B cell (primary cell): ENCODE measurements around the gene IGSF8. TPM values are rescaled to one million over a fixed set of nuclear protein-coding genes. Genes with fewer than 3 reads are reported as not detected.
"Not testable (repeated sequence)": the region's sequence is repeated elsewhere in the genome, so short reads cannot be mapped to it uniquely, and the experiment has no call there.

Experiments used
- ATAC-seq: fragments of 200-7000 bp; cut with Tn5 transposase; one replicate; pipeline ENCODE4 v1.10.0; 2021; ENCODE audit warnings: low read depth, mild to moderate bottlenecking, moderate number of reproducible peaks, moderate library complexity
- CTCF ChIA-PET: fragments of 350-600 bp; sonication (Branson Sonifier 250); formaldehyde crosslinking; loops from one replicate; lab custom pipeline; 2021; ENCODE audit warnings: antibody characterized with exemption, inconsistent platforms; lab: Charles Lee
- POLR2A ChIA-PET: fragments of 350-600 bp; sonication (Branson Sonifier 250); formaldehyde crosslinking; loops from one replicate; lab custom pipeline; 2021; ENCODE audit warnings: antibody characterized with exemption; lab: Charles Lee
- DNase-seq: peaks from one replicate; pipeline ENCODE4 v3.0.0; 2013
- H2AFZ ChIP-seq: 2 replicates; pipeline ENCODE4 v1.6.1; 2012; ENCODE audit warnings: mild to moderate bottlenecking, low read depth, low read length; ENCODE audit not compliant: insufficient read depth, poor library complexity, severe bottlenecking
- H3K27ac ChIP-seq, 2 donors: 1 replicate in 1 of 2; 2 replicates in 1 of 2; pipeline ENCODE4 v1.5.1; 2012 to 2013; ENCODE audit warnings: low read length in 2 of 2, mild to moderate bottlenecking in 2 of 2, moderate library complexity in 1 of 2
- H3K27me3 ChIP-seq, 4 experiments: fragments of 200-600 bp in 1 of 4; sonication (generic) in 1 of 4; replicated peaks in 1 of 4; 1 replicate in 2 of 4; 2 replicates in 2 of 4; pipeline versions ENCODE4 v1.6.1 to v1.7.0; 2013 to 2016; ENCODE audit warnings: low read length in 3 of 4, mild to moderate bottlenecking in 2 of 4, mixed read lengths in 1 of 4, moderate library complexity in 1 of 4; ENCODE audit not compliant: insufficient read depth in 4 of 4, control insufficient read depth in 3 of 4; ENCODE audit errors: control extremely low read depth in 1 of 4
- H3K36me3 ChIP-seq, 2 experiments: replicated peaks in 1 of 2; 1 replicate in 1 of 2; 2 replicates in 1 of 2; pipeline versions ENCODE4 v1.6.1 to v1.7.1; 2013; ENCODE audit warnings: low read length in 1 of 2; ENCODE audit not compliant: insufficient read depth in 2 of 2, control insufficient read depth in 1 of 2; ENCODE audit errors: control extremely low read depth in 1 of 2, extremely low read depth in 1 of 2
- H3K4me1 ChIP-seq, 2 donors: fragments of 200-600 bp in 1 of 2; sonication (generic) in 1 of 2; 1 replicate in 1 of 2; 2 replicates in 1 of 2; pipeline versions ENCODE4 v1.5.1 to v1.6.1; 2013 to 2017; ENCODE audit warnings: low read length in 2 of 2; ENCODE audit not compliant: control insufficient read depth in 2 of 2, insufficient read depth in 2 of 2
- H3K4me2 ChIP-seq: replicated peaks from 2 replicates; pipeline ENCODE3; 2012; ENCODE audit warnings: mild to moderate bottlenecking, low read depth, low read length; ENCODE audit not compliant: poor library complexity, severe bottlenecking
- H3K4me3 ChIP-seq, 5 experiments: fragments of 200-600 bp in 1 of 5; sonication (generic) in 1 of 5; 1 replicate in 3 of 5; 2 replicates in 2 of 5; pipeline versions ENCODE4 v1.5.1 to v1.7.0; 2011 to 2016; ENCODE audit warnings: low read length in 4 of 5, mild to moderate bottlenecking in 4 of 5, low read depth in 2 of 5, control low read depth in 1 of 5, moderate library complexity in 1 of 5; ENCODE audit not compliant: insufficient read depth in 1 of 5; ENCODE audit errors: control extremely low read depth in 1 of 5, extremely low read depth in 1 of 5
- H3K79me2 ChIP-seq: fragments of 200-600 bp; sonication (generic); one replicate; pipeline ENCODE4 v1.6.0; 2016; ENCODE audit warnings: low read length; ENCODE audit not compliant: control insufficient read depth, insufficient read depth
- H3K9ac ChIP-seq: fragments of 200-600 bp; sonication (generic); 2 replicates; pipeline ENCODE4 v1.6.1; 2017; ENCODE audit warnings: mild to moderate bottlenecking, low read length, moderate library complexity
- H3K9me3 ChIP-seq, 3 donors: one replicate each; pipeline versions ENCODE4 v1.6.1 to v1.7.1; 2013; ENCODE audit warnings: low read length in 2 of 3; ENCODE audit not compliant: control insufficient read depth in 2 of 3, insufficient read depth in 1 of 3; ENCODE audit errors: control extremely low read depth in 1 of 3
- H4K20me1 ChIP-seq: 2 replicates; pipeline ENCODE4 v1.6.0; 2012; ENCODE audit warnings: mild to moderate bottlenecking, low read length; ENCODE audit not compliant: insufficient read depth, control insufficient read depth, poor library complexity, severe bottlenecking
- H3K27ac Mint-ChIP-seq: one replicate; pipeline ENCODE4 v1.8.0; 2021; ENCODE audit warnings: mixed read lengths
- H3K27me3 Mint-ChIP-seq: one replicate; pipeline ENCODE4 v1.8.0; 2021; ENCODE audit warnings: mixed read lengths
- H3K4me1 Mint-ChIP-seq: one replicate; pipeline ENCODE4 v1.8.0; 2021; ENCODE audit warnings: mixed read lengths
- H3K4me3 Mint-ChIP-seq: one replicate; pipeline ENCODE4 v1.8.0; 2021; ENCODE audit warnings: mixed read lengths
- H3K9me3 Mint-ChIP-seq: one replicate; pipeline ENCODE4 v1.8.0; 2022; ENCODE audit warnings: mixed read lengths; ENCODE audit not compliant: insufficient read depth
- EZH2 ChIP-seq: IDR thresholded peaks from 2 replicates; pipeline ENCODE4 v1.6.1; 2012; ENCODE audit warnings: borderline replicate concordance, low read depth, mild to moderate bottlenecking, moderate library complexity, low read length; ENCODE audit not compliant: insufficient read depth, poor library complexity, severe bottlenecking
- WGBS: methylation state at CpG from one replicate; pipeline ENCODE4 v1.1.5; 2013; ENCODE audit warnings: missing lambda C conversion rate; ENCODE audit not compliant: insufficient coverage; 5-methylcytosine and 5-hydroxymethylcytosine counted together
- intact Hi-C: fragments of 100-400 bp; cut with micrococcal nuclease; formaldehyde crosslinking; loops from one replicate; pipeline ENCODE4 v1.10.0; 2022
- polyA plus RNA-seq: library from polyadenylated mRNA; depleted of rRNA; stranded (reverse); fragments of >200 nt; gene quantifications from 2 replicates; pipeline ENCODE4 v1.2.3, GENCODE V29; 2012
- total RNA-seq, 2 donors: library from RNA; stranded (reverse); fragments of 120-200 nt in 1 of 2; gene quantifications; 1 replicate in 1 of 2; 2 replicates in 1 of 2; pipeline versions ENCODE4 v1.2.3 to v1.2.4, GENCODE V29; 2013 to 2022
- TF ChIP-seq, protein P1 (sequence below): fragments of 200-600 bp; IDR thresholded peaks from one replicate; pipeline ENCODE4 v1.8.0; 2022; ENCODE audit warnings: antibody characterized with exemption, mild to moderate bottlenecking

The IGSF8 gene
- total and polyA plus RNA-seq, 2 donors (not counting 1 experiment from before 2014, with no cell fraction given) = 37.2 to 56.0 TPM

DNA sequence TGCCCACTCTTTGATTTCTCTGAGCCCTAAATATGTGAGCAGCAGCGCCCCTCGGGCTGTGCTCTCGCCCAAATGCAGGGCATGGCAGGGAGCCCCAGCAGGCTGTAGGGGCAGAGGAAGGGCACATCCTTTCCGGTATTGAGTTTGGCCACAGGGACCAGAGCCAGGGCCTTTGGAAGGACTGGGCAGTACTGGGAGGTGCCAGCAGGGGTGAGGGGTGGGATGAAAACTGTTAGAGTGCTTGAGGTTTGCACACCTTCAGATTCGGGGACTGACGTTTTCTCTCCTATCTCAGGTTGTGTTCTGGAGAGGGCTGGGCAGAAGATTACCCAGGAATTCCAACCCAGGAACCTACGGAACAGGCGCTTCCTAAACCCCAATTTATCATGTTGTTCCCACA is 15.0 kb upstream of the IGSF8 start:
- H3K4me3 Mint-ChIP-seq = no peak overlapping the region
- H3K4me3 ChIP-seq = no peak overlapping the region
- H3K4me1 Mint-ChIP-seq = peaks cover 2% of the 10 kb centered on the region
- H3K27ac ChIP-seq = no peak overlapping the region
- H3K9me3 ChIP-seq = no peaks in the 10 kb centered on the region
- ChIA-PET CTCF (no interaction called here), POLR2A (no interaction called here)
- ATAC-seq = no peak
- H3K27ac Mint-ChIP-seq = no peak overlapping the region
- TF ChIP-seq, protein P1, sequence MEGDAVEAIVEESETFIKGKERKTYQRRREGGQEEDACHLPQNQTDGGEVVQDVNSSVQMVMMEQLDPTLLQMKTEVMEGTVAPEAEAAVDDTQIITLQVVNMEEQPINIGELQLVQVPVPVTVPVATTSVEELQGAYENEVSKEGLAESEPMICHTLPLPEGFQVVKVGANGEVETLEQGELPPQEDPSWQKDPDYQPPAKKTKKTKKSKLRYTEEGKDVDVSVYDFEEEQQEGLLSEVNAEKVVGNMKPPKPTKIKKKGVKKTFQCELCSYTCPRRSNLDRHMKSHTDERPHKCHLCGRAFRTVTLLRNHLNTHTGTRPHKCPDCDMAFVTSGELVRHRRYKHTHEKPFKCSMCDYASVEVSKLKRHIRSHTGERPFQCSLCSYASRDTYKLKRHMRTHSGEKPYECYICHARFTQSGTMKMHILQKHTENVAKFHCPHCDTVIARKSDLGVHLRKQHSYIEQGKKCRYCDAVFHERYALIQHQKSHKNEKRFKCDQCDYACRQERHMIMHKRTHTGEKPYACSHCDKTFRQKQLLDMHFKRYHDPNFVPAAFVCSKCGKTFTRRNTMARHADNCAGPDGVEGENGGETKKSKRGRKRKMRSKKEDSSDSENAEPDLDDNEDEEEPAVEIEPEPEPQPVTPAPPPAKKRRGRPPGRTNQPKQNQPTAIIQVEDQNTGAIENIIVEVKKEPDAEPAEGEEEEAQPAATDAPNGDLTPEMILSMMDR = no peak
- TF ChIP-seq EZH2 = no peak
- peaks cover 25% of the 10 kb centered on the region for H3K27me3 Mint-ChIP-seq
- no peak overlapping the region for H3K4me2 ChIP-seq
- no peaks in the 10 kb centered on the region for H3K79me2 ChIP-seq
- no peak overlapping the region for H2AFZ ChIP-seq
- no peak overlapping the region for H3K9ac ChIP-seq
- H3K9me3 Mint-ChIP-seq = no peaks in the 10 kb centered on the region
- no peaks in the 10 kb centered on the region for H3K4me1 ChIP-seq
- peaks cover 0 to 21% (median 4%) of the 10 kb centered on the region in 4 experiments for H3K27me3 ChIP-seq
- intact Hi-C loops = no loop called here
- no peak for DNase-seq
- no peaks in the 10 kb centered on the region for H3K36me3 ChIP-seq
- no peaks in the 10 kb centered on the region for H4K20me1 ChIP-seq
- WGBS = 90% methylated on average over 6 of the region's 8 CpGs

GRCh38 chr1:160112357-160112756 is 13.9 kb upstream of the IGSF8 start:
- ChIA-PET CTCF (interaction anchor here (1.6 kb wide), 1 partner anchor 140 kb away, joined by 3 read pairs; no protein-coding TSS in a partner anchor), POLR2A (no interaction called here)
- no peak for TF ChIP-seq EZH2
- TF ChIP-seq, protein P1 = no peak
- Histone ChIP-seq H3K4me3 (no peak overlapping the region), H3K36me3 (no peaks in the 10 kb centered on the region), H4K20me1 (no peaks in the 10 kb centered on the region), H2AFZ (no peak overlapping the region), H3K9ac (no peak overlapping the region), H3K9me3 (no peaks in the 10 kb centered on the region), H3K4me1 (no peaks in the 10 kb centered on the region), H3K27ac (no peak overlapping the region), H3K4me2 (no peak overlapping the region), H3K27me3 (peaks cover 0 to 20% (median 3%) of the 10 kb centered on the region in 4 experiments), H3K79me2 (no peaks in the 10 kb centered on the region)
- no peak for ATAC-seq
- Mint-ChIP-seq H3K27ac (no peak overlapping the region), H3K4me1 (peaks cover 2% of the 10 kb centered on the region), H3K9me3 (no peaks in the 10 kb centered on the region), H3K4me3 (no peak overlapping the region), H3K27me3 (peaks cover 18% of the 10 kb centered on the region)
- WGBS = 87% methylated on average over 11 of the region's 12 CpGs
- intact Hi-C loops = no loop called here
- DNase-seq = no peak

GRCh38 chr1:160111462-160111861 is 13.0 kb upstream of the IGSF8 start:
- H3K4me2 ChIP-seq, H3K9me3 ChIP-seq, H3K9ac ChIP-seq, H3K27ac ChIP-seq, H3K9me3 Mint-ChIP-seq, H3K4me3 ChIP-seq, ATAC-seq, H3K79me2 ChIP-seq, DNase-seq, intact Hi-C loops, H3K36me3 ChIP-seq, H4K20me1 ChIP-seq, POLR2A ChIA-PET, H3K4me3 Mint-ChIP-seq, H3K27ac Mint-ChIP-seq, H3K4me1 Mint-ChIP-seq, H3K4me1 ChIP-seq, H2AFZ ChIP-seq: not testable (repeated sequence)
- peaks cover 0 to 13% (median under 1%) of the 10 kb centered on the region in 4 experiments for H3K27me3 ChIP-seq
- 96% methylated on average over 4 of the region's 10 CpGs for whole genome bisulfite sequencing
- peaks cover 10% of the 10 kb centered on the region for H3K27me3 Mint-ChIP-seq
- CTCF ChIA-PET = interaction anchor here (1.2 to 1.6 kb wide), 2 partner anchors 26 to 141 kb away, joined by 3 to 4 read pairs; no protein-coding TSS in a partner anchor
